Retinal pigment epithelial cell (primary cell): ENCODE measurements around the gene NANS.
"Not testable (repeated sequence)": the region's sequence is repeated elsewhere in the genome, so short reads cannot be mapped to it uniquely, and the experiment has no call there.

ENCODE experiments used
- DNase-seq: peaks from one replicate; pipeline ENCODE4 v3.0.0-alpha.2; 2010; ENCODE audit warnings: low read depth
- H3K4me3 ChIP-seq: 2 replicates; pipeline ENCODE4 v1.5.1; 2011; ENCODE audit warnings: mild to moderate bottlenecking, low read length, control low read depth, moderate library complexity
- CTCF ChIP-seq: conservative IDR thresholded peaks from 2 replicates; pipeline ENCODE4 v1.5.1; 2011; ENCODE audit warnings: low read depth, low read length, control low read depth, inconsistent platforms

Gene NANS

DNA sequence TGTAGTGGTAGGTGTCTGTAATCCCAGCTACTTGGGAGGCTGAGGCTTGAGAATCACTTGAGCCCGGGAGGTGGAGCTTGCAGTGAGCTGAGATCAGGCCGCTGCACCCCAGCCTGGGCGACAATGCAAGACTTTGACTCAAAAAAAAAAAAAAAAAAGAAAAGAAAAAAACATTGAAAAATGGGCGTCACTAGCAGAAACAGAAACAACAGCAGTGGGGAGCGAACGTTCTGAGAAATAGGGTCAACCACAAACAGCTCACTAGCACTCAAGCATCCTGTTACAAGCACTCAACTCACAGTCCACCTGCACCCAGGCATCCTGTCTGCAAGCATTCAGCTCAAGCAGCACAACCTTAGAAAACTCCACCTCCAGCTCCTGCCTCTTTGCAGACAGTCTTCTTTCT, 45.3 kb downstream of the NANS start:
- DNase-seq = no peak
- H3K4me3 ChIP-seq = no peak overlapping the region
- TF ChIP-seq CTCF = no peak

DNA sequence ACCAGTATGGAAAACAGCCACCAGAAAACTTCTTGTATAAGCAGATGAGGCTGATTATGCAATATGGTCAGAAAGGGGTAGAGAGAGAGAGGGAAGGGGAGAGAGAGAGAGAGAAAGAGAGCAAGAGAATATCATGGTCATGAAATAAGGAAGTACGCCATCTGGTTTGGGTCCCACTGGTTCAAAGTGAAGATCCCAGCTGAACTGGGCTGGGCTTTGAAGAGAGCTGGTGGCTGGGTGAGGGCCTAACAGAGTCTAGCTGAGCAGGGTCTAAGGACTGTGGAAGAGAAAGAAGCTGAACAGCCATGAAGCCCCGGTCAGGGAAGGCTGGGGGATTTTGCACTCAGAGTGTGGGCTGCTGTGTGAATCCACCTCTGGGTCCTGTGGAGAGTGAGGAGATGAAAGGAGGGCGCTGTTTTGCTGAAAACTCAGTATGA, 47.9 kb downstream of the NANS start:
- DNase-seq = no peak
- H3K4me3 ChIP-seq = no peak overlapping the region
- no peak for TF ChIP-seq CTCF

DNA sequence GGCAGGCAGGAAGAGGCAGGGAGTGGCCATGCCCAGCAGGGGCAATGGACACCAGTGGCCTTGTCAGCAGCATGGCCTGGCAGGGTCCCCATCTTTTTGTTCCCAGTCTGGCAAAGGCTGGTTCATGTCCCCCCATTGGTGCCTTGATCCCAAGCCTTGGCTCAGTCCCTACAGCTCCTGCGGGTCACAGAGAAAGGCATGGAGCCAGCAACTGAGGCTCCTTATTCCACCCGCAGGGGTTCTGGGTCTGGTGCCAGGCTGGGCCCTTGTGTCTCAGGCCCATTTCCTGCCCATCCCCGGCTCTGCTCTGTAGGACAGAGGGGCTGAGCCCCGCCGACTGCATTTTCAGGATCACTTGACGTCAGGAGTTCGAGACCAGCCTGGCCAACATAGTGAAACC, 48.5 kb downstream of the NANS start:
- TF ChIP-seq CTCF = no peak
- no peak overlapping the region for H3K4me3 ChIP-seq
- no peak for DNase-seq

DNA sequence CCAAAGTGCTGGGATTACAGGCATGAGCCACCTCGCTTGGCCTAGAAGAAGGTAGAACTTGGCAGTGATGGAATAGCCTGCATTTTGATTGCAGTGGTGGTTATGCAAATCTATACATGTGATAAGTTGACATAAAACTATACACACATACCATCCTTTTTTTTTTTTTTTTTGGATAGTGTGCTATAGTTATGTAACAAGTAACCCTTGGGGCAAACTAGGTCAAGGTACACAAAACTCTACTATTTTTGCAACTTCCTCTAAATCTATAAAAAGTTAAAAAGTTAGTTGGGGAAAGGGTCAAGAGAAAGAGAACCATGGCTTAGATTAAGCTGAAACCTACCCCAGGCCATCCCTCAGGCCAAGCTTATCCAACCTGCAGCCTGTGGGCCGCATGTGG, 51.4 kb downstream of the NANS start:
- DNase-seq = no peak
- no peak for TF ChIP-seq CTCF
- no peak overlapping the region for H3K4me3 ChIP-seq

GRCh38 chr9:98108531-98109031, 52.0 kb downstream of the NANS start:
- H3K4me3 ChIP-seq = no peak overlapping the region
- TF ChIP-seq CTCF = no peak
- DNase-seq = no peak

DNA sequence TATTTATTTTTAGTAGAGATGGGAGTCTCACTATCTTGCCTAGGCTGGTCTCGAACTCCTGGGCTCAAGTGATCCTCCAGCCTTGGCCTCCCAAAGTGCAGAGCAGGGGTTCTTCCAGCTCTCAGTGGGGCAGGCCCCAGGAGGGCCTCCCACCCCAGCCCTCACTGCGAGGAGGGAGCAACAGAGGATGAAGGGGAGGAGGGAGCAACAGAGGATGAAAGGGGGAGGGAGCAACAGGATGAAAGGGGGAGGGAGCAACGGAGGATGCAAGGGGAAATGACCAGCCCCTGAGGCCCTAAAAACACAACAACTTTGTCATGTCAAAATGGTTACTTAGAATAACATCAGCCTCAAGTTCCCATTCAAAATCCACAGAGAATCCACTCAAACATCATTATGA, 52.5 kb downstream of the NANS start:
- H3K4me3 ChIP-seq = no peak overlapping the region
- no peak for TF ChIP-seq CTCF
- DNase-seq = no peak

- not testable (repeated sequence) for DNase-seq, H3K4me3 ChIP-seq
These were observed 60.6 kb downstream of the NANS start for GRCh38 chr9:98117097-98117496.
